Colonic mucosa (tissue), 4 donors: ENCODE measurements around the gene ZDHHC14. TPM values are rescaled to one million over a fixed set of nuclear protein-coding genes. Genes with fewer than 3 reads are reported as not detected.

Experiments
- DNase-seq: peaks from one replicate; pipeline ENCODE4 v3.0.0-alpha.2; 2020
- H3K27ac ChIP-seq: fragments of 200-600 bp; one replicate; pipeline ENCODE4 v1.8.0; 2021
- H3K27me3 ChIP-seq: fragments of 200-600 bp; one replicate; pipeline ENCODE4 v1.8.0; 2021
- H3K36me3 ChIP-seq: fragments of 200-600 bp; one replicate; pipeline ENCODE4 v1.8.0; 2021
- H3K4me1 ChIP-seq: fragments of 200-600 bp; one replicate; pipeline ENCODE4 v1.8.0; 2021; ENCODE audit warnings: mild to moderate bottlenecking
- H3K4me3 ChIP-seq: fragments of 200-600 bp; one replicate; pipeline ENCODE4 v1.8.0; 2021
- H3K9ac ChIP-seq, 2 donors: one replicate each; pipeline ENCODE4 v1.7.0; 2013; ENCODE audit warnings: control low read depth in 2 of 2, low read depth in 2 of 2, low read length in 2 of 2
- H3K9me3 ChIP-seq: fragments of 200-600 bp; one replicate; pipeline ENCODE4 v1.8.0; 2021
- intact Hi-C: fragments of 100-400 bp; cut with DNase I; formaldehyde crosslinking; loops from one replicate; pipeline ENCODE4 v1.14.1; 2022
- microRNA-seq: library from miRNA; unstranded; fragments of <30 nt; microRNA quantifications from one replicate; pipeline ENCODE4, GENCODE V29; 2019
- total RNA-seq, 2 donors: library from RNA; stranded (reverse); fragmentation: NEBNext Ultra II Directional in 1 of 2; extraction: Animal tissue kit (Norgen Biotek cat#: 25700) in 1 of 2; gene quantifications; one replicate each; pipeline ENCODE4 v1.2.1, GENCODE V29; 2021
- TF ChIP-seq, protein P1 (sequence below): fragments of 200-600 bp; IDR thresholded peaks from one replicate; pipeline ENCODE4 v1.8.0; 2022; ENCODE audit warnings: antibody characterized with exemption, mild to moderate bottlenecking
- donor health status: healthy.
- donor health status: DM: no; HTN: no; CAD: no.
- donor health status: DM: no; HTN: no; CAD: no.

Gene ZDHHC14
- total RNA-seq, 2 donors from 2014 or later = 8.4 to 11.4 TPM

DNA sequence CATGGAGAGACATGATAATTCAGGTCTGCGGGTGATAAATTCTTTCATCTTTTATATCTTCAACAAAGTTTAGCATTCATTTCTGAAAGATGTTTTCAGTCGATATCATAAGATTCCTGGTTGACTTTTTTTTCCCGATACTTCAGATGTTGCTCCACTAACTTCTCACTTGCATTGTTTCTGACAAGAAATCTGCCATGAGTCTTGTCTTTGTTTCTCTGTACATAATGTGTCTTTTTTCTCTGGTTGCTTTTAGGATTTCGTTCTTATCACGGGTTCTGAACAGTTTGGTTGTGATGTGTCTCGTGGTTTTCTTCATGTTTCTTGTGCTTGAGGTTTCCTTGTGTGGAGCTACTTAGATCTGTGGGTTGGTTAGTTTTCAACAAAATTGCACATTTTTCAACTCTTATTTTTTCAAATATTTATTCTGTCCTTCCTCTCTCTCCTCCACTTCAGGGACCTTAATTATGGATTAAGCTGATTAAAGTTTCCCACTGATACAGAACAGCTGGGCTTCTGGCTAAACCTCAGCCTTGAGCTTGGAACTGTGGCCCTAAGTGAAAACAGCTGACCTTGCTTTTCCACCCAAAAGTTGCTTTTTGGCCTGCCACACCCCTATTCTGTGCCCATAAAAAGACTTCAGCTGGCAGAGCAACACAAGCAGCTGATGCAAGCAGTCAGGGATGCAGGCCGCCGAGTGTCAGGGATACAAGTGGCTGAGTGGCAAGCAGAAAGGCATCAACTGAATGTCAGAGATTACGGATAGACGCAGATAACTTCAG is 344.2 kb downstream of the ZDHHC14 start:
- Histone ChIP-seq H3K27me3 (no peaks in the 10 kb centered on the region), H3K36me3 (no peaks in the 10 kb centered on the region), H3K4me3 (no peak overlapping the region), H3K4me1 (no peaks in the 10 kb centered on the region), H3K27ac (no peak overlapping the region), H3K9me3 (no peaks in the 10 kb centered on the region), H3K9ac (no peak overlapping the region)
- intact Hi-C loops = no loop called here
- TF ChIP-seq, protein P1, sequence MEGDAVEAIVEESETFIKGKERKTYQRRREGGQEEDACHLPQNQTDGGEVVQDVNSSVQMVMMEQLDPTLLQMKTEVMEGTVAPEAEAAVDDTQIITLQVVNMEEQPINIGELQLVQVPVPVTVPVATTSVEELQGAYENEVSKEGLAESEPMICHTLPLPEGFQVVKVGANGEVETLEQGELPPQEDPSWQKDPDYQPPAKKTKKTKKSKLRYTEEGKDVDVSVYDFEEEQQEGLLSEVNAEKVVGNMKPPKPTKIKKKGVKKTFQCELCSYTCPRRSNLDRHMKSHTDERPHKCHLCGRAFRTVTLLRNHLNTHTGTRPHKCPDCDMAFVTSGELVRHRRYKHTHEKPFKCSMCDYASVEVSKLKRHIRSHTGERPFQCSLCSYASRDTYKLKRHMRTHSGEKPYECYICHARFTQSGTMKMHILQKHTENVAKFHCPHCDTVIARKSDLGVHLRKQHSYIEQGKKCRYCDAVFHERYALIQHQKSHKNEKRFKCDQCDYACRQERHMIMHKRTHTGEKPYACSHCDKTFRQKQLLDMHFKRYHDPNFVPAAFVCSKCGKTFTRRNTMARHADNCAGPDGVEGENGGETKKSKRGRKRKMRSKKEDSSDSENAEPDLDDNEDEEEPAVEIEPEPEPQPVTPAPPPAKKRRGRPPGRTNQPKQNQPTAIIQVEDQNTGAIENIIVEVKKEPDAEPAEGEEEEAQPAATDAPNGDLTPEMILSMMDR = no peak
- DNase-seq = no peak

DNA sequence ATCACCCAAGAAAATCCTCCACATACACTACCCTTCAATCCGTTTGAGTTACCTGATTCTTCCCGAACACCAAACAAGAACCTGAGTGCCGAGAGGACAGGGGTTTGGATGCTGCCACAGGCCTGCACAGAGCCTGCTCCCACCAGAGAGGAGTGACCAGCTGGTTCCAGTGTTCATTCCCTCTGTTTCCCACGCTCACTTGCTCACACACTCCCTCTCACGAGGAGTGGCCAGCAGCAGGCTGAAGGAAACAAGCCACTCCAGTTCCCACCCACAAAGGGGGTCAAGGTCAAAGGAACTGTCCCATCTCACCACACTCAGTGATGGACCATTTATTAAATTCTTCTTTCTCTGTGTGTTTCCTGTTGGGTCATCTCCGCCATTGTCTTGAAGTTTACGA is 344.8 kb downstream of the ZDHHC14 start:
- Histone ChIP-seq H3K27me3 (no peaks in the 10 kb centered on the region), H3K4me3 (no peak overlapping the region), H3K9me3 (no peaks in the 10 kb centered on the region), H3K4me1 (no peaks in the 10 kb centered on the region), H3K27ac (no peak overlapping the region), H3K36me3 (no peaks in the 10 kb centered on the region), H3K9ac (no peak overlapping the region)
- DNase-seq = no peak
- intact Hi-C loops = no loop called here
- TF ChIP-seq, protein P1 = no peak

DNA sequence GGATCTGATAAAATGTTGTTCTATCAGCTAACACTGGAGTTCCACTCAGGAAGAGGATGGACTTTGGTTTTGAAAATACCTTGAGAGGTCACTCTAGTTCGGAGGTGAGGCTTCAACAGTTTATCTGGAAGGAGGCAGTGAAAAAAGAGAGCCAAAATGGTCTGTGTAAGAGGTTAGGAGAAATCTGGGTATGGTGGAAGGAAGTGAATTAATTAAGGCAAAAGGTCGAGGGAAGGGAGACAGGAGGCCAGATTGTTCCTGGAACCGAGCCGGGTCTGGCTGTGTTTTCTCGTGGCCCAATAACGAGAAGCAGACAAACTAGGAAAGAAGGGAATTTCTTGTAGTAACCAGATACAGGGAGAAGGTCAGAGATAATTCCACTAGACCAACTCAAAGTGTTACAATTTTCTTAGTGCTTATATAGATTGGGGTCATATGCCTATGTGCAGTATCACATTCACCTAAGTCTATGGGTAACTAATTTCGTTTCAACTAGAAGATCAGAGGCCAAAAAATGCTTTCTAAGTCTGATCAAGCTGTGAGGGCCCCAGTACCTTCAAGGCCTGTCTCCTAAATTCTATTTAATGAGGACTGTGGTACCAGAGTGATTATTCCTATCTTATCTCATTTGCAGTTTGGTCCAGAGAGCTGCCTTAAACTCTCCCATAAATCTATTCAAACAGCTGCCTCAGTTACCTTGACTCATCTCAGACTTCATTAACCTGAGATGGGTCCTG is 346.1 kb downstream of the ZDHHC14 start:
- DNase-seq = no peak

More for the DNA sequence above, 346.1 kb downstream of the ZDHHC14 start:
- intact Hi-C loops = no loop called here
- H3K9me3 ChIP-seq = no peaks in the 10 kb centered on the region
- H3K36me3 ChIP-seq = no peaks in the 10 kb centered on the region
- no peaks in the 10 kb centered on the region for H3K27me3 ChIP-seq
- no peak overlapping the region for H3K27ac ChIP-seq
- H3K4me3 ChIP-seq = no peak overlapping the region
- H3K9ac ChIP-seq = no peak overlapping the region
- H3K4me1 ChIP-seq = no peaks in the 10 kb centered on the region
- TF ChIP-seq, protein P1 = no peak

Small RNA genes within 50 kb of the gene (microRNA-seq; reads per million reads assigned to microRNA genes)
- not detected for gene MIR3692

Other genes starting within 250 kb of the ZDHHC14 start
- gene TMEM242, start 57.7 kb upstream of the ZDHHC14 start, total RNA-seq = 10 to 100 TPM; 10.8 to 11.9 TPM